Measurements from ENCODE around the gene CCDC40. TPM values are rescaled to one million over a fixed set of nuclear protein-coding genes. Genes with fewer than 3 reads are reported as not detected.
A peak's percentile ranks its signal among the peaks of the same experiment; 100 is the strongest.

Gene CCDC40
- total RNA-seq, 2 donors from 2014 or later, result 11.8 to 19.7 TPM

DNA sequence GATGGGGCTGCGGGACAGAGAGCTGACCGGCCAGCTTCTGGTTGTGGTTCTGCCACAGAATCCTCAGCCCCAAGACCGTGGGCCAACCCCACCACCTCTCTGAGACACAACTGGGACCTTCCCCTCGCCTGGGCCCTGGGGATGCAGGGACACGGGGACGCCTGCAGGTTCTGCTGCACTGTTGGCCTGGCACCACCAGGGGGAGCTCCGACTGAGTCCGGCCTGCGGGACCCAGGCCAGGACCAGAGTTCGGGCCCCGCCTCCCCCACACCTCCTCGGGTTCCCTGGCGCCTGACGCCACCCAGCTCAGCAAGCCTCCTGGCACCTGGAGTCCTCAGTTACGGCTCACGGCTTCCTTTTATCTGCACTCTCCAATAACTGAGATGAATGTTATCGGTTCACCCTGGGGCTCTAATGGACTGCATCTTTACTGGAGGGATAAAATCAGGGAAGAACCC is 28.0 kb upstream of the CCDC40 start:
- Histone ChIP-seq H3K36me3 (peaks cover 0 to 17% of the 10 kb centered on the region in 2 donors), H3K27me3 (replicated peaks; ENCODE audit: insufficient read depth) (no peaks in the 10 kb centered on the region), H3K4me1 (replicated peaks) (peaks cover 9% of the 10 kb centered on the region), H3K4me3 (no peak overlapping the region), H3K9me3 (no peaks in the 10 kb centered on the region), H3K27ac (peak overlapping the region; percentile 63 to 68)
- 11% methylated on average over 17 of the region's 17 CpGs for WGBS
- intact Hi-C loops (cut with DNase I), result loop anchor here (5.0 to 10.0 kb wide), 5 partner anchors 74 to 354 kb away; partner anchors contain the start of genes SGSH and SLC26A11
- DNase-seq (ENCODE audit: low spot score), result peak; percentile 86
- peak; percentile 94 for TF ChIP-seq POLR2AphosphoS5 (IDR thresholded peaks at IDR 0.05)
- TF ChIP-seq, protein P1, sequence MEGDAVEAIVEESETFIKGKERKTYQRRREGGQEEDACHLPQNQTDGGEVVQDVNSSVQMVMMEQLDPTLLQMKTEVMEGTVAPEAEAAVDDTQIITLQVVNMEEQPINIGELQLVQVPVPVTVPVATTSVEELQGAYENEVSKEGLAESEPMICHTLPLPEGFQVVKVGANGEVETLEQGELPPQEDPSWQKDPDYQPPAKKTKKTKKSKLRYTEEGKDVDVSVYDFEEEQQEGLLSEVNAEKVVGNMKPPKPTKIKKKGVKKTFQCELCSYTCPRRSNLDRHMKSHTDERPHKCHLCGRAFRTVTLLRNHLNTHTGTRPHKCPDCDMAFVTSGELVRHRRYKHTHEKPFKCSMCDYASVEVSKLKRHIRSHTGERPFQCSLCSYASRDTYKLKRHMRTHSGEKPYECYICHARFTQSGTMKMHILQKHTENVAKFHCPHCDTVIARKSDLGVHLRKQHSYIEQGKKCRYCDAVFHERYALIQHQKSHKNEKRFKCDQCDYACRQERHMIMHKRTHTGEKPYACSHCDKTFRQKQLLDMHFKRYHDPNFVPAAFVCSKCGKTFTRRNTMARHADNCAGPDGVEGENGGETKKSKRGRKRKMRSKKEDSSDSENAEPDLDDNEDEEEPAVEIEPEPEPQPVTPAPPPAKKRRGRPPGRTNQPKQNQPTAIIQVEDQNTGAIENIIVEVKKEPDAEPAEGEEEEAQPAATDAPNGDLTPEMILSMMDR (IDR thresholded peaks at IDR 0.05), result peak; percentile 98 to 99 (median 99)
- no peak for TF ChIP-seq POLR2A (IDR thresholded peaks at IDR 0.05)

DNA sequence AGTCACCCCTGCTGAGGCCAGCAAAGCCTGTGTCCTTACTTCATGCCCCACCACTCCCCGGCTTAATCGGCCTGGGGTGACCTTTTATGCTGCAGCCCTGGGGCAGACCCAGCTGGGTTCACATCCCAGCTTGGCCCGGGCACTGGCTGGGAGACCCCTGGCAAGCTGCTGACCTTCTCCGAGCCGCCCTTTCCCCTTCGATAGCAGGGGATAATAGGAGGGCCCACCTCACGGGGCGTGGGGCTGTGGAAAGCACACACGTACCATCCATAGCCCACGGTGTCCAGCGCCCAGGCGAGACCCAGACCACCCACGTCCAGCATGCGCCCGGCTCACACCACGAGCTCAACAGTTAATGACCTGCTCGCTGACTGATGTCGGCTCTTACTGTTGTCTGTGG is 27.6 kb upstream of the CCDC40 start:
- intact Hi-C loops (cut with DNase I), result loop anchor here (5.0 to 10.0 kb wide), 5 partner anchors 73 to 353 kb away; partner anchors contain the start of genes SGSH and SLC26A11
- TF ChIP-seq POLR2A (IDR thresholded peaks at IDR 0.05) (no peak), POLR2AphosphoS5 (IDR thresholded peaks at IDR 0.05) (no peak)
- TF ChIP-seq, protein P1 (IDR thresholded peaks at IDR 0.05), result no peak
- Histone ChIP-seq H3K27ac (peak overlapping the region; percentile 63 to 68), H3K4me1 (replicated peaks) (peaks cover 9% of the 10 kb centered on the region), H3K27me3 (replicated peaks; ENCODE audit: insufficient read depth) (no peaks in the 10 kb centered on the region), H3K4me3 (no peak overlapping the region), H3K36me3 (peaks cover 0 to 18% of the 10 kb centered on the region in 2 donors), H3K9me3 (no peaks in the 10 kb centered on the region)
- 72% methylated on average over 18 of the region's 18 CpGs for WGBS
- DNase-seq (ENCODE audit: low spot score), result no peak

- Histone ChIP-seq H3K27me3 (replicated peaks; ENCODE audit: insufficient read depth) (no peaks in the 10 kb centered on the region), H3K4me3 (no peak overlapping the region), H3K9me3 (no peaks in the 10 kb centered on the region), H3K36me3 (peaks cover 0 to 18% of the 10 kb centered on the region in 2 donors), H3K27ac (peak overlapping the region in 1 of 2 donors; percentile 63), H3K4me1 (replicated peaks) (peaks cover 9% of the 10 kb centered on the region)
- WGBS, result 92% methylated on average over 33 of the region's 34 CpGs
- TF ChIP-seq POLR2A (IDR thresholded peaks at IDR 0.05), result no peak
- intact Hi-C loops (cut with DNase I), result loop anchor here (5.0 to 10.0 kb wide), 5 partner anchors 73 to 353 kb away; partner anchors contain the start of genes SGSH and SLC26A11
- no peak for DNase-seq (ENCODE audit: low spot score)
Observed at GRCh38 chr17:80009391-80010282, 26.8 kb upstream of the CCDC40 start.

DNA sequence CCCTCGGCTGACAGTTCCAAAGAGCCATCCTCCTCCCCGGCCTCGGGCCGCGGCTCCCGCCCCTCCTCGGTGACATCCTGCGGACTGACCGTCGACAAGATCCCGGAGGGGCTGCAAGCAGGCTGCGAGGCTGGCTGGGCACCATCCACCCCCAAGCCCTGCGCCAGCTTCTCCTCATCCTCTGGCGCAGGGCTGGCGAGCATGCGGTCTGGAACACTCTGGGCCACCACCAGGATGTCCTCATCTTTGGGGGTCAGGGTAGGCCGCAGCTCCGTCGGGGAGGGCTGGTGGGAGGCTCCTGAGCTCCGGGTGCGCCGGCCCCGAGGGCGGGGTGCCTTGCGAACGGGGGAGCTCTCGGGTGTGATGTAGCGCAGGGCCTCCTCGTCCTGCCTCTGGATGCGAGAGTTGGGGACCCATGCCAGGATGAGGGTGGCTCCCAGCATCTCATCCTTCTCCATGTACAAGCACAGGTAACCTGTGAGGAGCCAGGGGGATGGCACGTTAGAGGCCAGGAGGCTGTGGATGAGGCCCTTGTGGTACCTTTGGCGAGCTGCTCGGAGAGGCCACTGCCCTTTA is 26.1 kb upstream of the CCDC40 start:
- no peak overlapping the region for H3K4me3 ChIP-seq

DNA sequence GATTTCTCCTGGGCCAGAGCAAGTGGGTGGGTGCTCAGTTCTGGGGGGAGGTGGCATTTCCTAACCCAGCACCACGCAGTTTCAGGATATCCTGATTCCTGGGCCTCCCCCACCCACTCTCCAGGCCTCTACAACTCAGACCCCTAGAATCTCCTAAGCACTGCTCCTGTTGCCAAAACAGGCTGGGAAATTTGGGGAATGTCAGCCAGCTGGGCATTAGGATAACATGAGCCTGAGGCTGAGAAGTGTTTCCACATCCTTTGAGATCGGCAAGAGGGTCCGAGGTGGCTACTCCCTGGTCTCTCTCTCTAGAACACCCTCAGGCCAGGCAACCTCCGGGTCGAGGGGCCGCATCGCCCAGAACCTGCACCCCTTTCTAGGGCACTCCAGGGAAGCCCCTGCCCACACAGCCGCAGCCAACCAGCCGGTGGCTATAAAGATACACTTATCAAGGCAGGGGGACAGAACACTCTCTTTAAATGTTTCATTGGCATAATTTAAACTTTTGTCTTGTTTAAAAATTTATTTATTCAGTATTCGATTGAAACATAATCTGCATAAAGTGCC is 24.4 kb upstream of the CCDC40 start:
- 87% methylated on average over 10 of the region's 10 CpGs for WGBS

More for the DNA sequence above, 26.1 kb upstream of the CCDC40 start:
- WGBS, result 92% methylated on average over 18 of the region's 33 CpGs
- intact Hi-C loops (cut with DNase I), result no loop called here
- no peak for TF ChIP-seq POLR2AphosphoS5 (IDR thresholded peaks at IDR 0.05)
- Histone ChIP-seq H3K27ac (no peak overlapping the region), H3K4me1 (replicated peaks) (peaks cover 9% of the 10 kb centered on the region), H3K36me3 (peaks cover 0 to 18% of the 10 kb centered on the region in 2 donors), H3K27me3 (replicated peaks; ENCODE audit: insufficient read depth) (no peaks in the 10 kb centered on the region), H3K9me3 (no peaks in the 10 kb centered on the region)
- DNase-seq (ENCODE audit: low spot score), result no peak

More for the DNA sequence above, 24.4 kb upstream of the CCDC40 start:
- Histone ChIP-seq H3K27ac (no peak overlapping the region), H3K9me3 (no peaks in the 10 kb centered on the region), H3K4me1 (replicated peaks) (peaks cover 9% of the 10 kb centered on the region), H3K27me3 (replicated peaks; ENCODE audit: insufficient read depth) (no peaks in the 10 kb centered on the region), H3K4me3 (no peak overlapping the region), H3K36me3 (peaks cover 0 to 18% of the 10 kb centered on the region in 2 donors)
- TF ChIP-seq, protein P1 (IDR thresholded peaks at IDR 0.05), result no peak
- TF ChIP-seq POLR2A (IDR thresholded peaks at IDR 0.05) (no peak), POLR2AphosphoS5 (IDR thresholded peaks at IDR 0.05) (no peak)
- intact Hi-C loops (cut with DNase I), result no loop called here
- DNase-seq (ENCODE audit: low spot score), result no peak
